Body of pancreas (tissue), 4 donors: ENCODE measurements around the gene CLBA1. TPM values are rescaled to one million over a fixed set of nuclear protein-coding genes. Genes with fewer than 3 reads are reported as not detected.

ENCODE experiments used
- ATAC-seq: fragments of 150-250 bp; one replicate; pipeline ENCODE4 v1.9.1; 2016
- DNase-seq, 4 donors: peaks; one replicate each; pipeline ENCODE4 v3.0.0-alpha.2; 2019
- H3K27ac ChIP-seq, 4 donors: fragments of 200-600 bp; sonication (generic); 1 replicate in 3 of 4; 2 replicates in 1 of 4; pipeline versions ENCODE4 v1.5.1 to v1.6.1; 2016 to 2019; ENCODE audit warnings: mild to moderate bottlenecking in 1 of 4, mixed read lengths in 1 of 4, moderate library complexity in 1 of 4
- H3K27me3 ChIP-seq, 2 donors: fragments of 200-600 bp; sonication (generic); one replicate each; pipeline ENCODE4 v1.6.0; 2016; ENCODE audit warnings: mild to moderate bottlenecking in 1 of 2
- H3K36me3 ChIP-seq, 2 donors: fragments of 200-600 bp; sonication (generic); replicated peaks in 1 of 2; 2 replicates each; pipeline ENCODE4 v1.5.1; 2016; ENCODE audit warnings: low read depth in 2 of 2; ENCODE audit not compliant: insufficient read depth in 1 of 2
- H3K4me1 ChIP-seq: fragments of 200-600 bp; sonication (generic); one replicate; pipeline ENCODE4 v1.6.0; 2016
- H3K4me3 ChIP-seq, 2 donors: fragments of 200-600 bp; sonication (generic); 1 replicate in 1 of 2; 2 replicates in 1 of 2; pipeline ENCODE4 v1.5.1; 2016 to 2019
- H3K9me3 ChIP-seq, 3 donors: fragments of 200-600 bp; sonication (generic); 1 replicate in 2 of 3; 2 replicates in 1 of 3; pipeline ENCODE4 v1.5.1; 2016
- POLR2A ChIP-seq, 3 donors: fragments of 450-650 bp; IDR thresholded peaks; one replicate each; pipeline ENCODE4 v1.6.1; 2016; ENCODE audit warnings: antibody characterized with exemption in 3 of 3, mild to moderate bottlenecking in 2 of 3
- WGBS, 2 donors: methylation state at CpG; one replicate each; pipeline ENCODE4 v1.1.5; 2017; 5-methylcytosine and 5-hydroxymethylcytosine counted together
- intact Hi-C: fragments of 100-400 bp; cut with DNase I; formaldehyde crosslinking; loops from one replicate; pipeline ENCODE4 v1.15.1; 2023
- total RNA-seq, 2 donors: library from RNA; depleted of rRNA; stranded (reverse); fragments of >200 nt; gene quantifications; one replicate each; pipeline ENCODE4 v1.1.0, GENCODE V29; 2016
- TF ChIP-seq, protein P1 (sequence below), 7 experiments: fragments of 450-650 bp in 4 of 7; fragments of 200-600 bp in 3 of 7; sonication (generic) in 3 of 7; IDR thresholded peaks; one replicate each; pipeline ENCODE4 v1.5.1; 2016 to 2019; ENCODE audit warnings: antibody characterized with exemption in 7 of 7

CLBA1 gene
- total RNA-seq, 2 donors from 2014 or later = 8.6 to 21.1 TPM

DNA sequence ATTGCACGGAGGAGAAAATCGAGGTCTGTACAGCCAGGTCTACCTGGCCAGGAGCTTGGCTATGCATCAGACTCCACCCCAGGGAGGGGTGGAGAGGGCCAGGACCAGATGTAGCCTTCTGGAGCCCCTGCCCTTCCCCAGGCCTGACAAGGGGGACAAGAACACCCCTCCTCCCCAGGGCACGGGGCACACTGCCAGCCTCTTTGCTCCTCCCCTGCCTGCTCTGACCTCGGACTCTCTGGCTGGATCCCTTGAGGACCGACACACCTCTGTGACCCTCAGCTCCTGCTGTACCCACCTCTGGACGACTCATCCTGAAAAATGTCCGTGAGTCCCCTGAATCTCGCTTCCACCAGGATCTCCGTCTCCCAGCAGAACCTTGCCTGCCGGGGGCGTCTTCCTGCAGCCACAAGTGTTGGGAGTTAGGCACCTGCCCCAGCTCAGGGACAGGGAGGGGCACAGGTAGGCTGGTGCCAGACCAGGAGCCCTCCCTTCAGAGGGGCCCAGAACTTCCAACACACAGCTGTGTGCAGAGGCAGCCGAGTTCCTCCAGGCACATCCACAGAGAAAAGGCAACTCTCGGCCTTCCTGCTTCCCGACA lies 29.2 kb upstream of the CLBA1 start:
- no peak for DNase-seq
- Histone ChIP-seq H3K9me3 (no peaks in the 10 kb centered on the region), H3K4me3 (no peak overlapping the region), H3K36me3 (no peaks in the 10 kb centered on the region), H3K27me3 (no peaks in the 10 kb centered on the region), H3K27ac (no peak overlapping the region), H3K4me1 (peaks cover 6% of the 10 kb centered on the region)
- TF ChIP-seq, protein P1, sequence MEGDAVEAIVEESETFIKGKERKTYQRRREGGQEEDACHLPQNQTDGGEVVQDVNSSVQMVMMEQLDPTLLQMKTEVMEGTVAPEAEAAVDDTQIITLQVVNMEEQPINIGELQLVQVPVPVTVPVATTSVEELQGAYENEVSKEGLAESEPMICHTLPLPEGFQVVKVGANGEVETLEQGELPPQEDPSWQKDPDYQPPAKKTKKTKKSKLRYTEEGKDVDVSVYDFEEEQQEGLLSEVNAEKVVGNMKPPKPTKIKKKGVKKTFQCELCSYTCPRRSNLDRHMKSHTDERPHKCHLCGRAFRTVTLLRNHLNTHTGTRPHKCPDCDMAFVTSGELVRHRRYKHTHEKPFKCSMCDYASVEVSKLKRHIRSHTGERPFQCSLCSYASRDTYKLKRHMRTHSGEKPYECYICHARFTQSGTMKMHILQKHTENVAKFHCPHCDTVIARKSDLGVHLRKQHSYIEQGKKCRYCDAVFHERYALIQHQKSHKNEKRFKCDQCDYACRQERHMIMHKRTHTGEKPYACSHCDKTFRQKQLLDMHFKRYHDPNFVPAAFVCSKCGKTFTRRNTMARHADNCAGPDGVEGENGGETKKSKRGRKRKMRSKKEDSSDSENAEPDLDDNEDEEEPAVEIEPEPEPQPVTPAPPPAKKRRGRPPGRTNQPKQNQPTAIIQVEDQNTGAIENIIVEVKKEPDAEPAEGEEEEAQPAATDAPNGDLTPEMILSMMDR (IDR thresholded peaks at IDR 0.05) = no peak
- TF ChIP-seq POLR2A (IDR thresholded peaks at IDR 0.05) = no peak
- WGBS, 2 donors = 76 to 96% methylated on average over 3 to 14 of the region's 14 CpGs
- no peak for ATAC-seq
- intact Hi-C loops = no loop called here

DNA sequence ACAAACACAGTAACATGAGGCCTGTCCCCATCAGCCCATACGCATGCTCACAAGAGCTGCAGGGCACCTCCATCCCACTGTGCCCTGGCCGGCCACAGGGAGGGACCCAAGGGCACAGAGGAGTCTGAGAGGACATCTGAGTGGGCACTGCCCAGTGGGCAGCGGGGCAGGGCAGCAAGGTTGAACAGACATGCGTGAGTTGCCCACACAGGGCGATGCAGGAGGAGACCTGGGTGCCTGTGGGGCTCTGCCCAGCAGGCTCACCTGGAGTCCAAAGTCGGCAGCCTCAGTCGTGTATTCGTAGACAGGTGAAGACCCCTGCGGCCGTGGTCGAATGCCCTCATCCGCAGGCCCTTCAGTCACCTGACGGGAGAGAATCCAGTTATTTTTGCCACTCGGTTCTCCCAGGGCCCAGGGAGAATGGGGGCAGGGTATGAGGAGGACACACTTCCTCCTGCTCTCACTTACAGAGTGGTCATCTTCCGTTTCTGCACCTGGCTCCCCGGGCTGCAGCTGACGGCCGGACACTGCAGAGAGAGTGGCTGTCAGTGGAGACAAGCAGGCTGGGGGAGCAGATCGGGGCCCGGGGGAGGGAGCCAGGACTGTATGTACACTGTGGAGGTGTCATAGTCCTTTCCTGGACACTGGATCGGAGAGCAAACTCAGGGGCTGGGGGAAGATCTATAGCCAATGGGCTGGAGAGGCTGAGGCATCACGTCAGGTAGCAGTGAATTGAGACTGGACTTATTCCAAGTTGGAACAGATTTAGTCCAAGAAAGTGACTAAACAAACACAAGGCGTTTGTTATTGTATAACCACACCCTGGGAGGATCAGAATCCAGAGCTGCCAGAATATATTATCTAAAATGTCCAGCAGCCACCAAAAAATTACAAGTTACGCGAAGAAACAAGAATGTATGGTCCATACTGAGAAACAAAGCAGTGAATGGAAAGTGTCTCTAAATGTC lies 28.2 kb upstream of the CLBA1 start:
- ATAC-seq = no peak
- intact Hi-C loops = no loop called here
- Histone ChIP-seq H3K4me1 (peaks cover 6% of the 10 kb centered on the region), H3K27ac (no peak overlapping the region), H3K4me3 (no peak overlapping the region), H3K27me3 (no peaks in the 10 kb centered on the region), H3K36me3 (no peaks in the 10 kb centered on the region), H3K9me3 (no peaks in the 10 kb centered on the region)
- TF ChIP-seq POLR2A (IDR thresholded peaks at IDR 0.05) = no peak
- TF ChIP-seq, protein P1 (IDR thresholded peaks at IDR 0.05) = no peak
- 32 to 54% methylated on average over 13 to 23 of the region's 25 CpGs for WGBS, 2 donors
- DNase-seq = no peak

DNA sequence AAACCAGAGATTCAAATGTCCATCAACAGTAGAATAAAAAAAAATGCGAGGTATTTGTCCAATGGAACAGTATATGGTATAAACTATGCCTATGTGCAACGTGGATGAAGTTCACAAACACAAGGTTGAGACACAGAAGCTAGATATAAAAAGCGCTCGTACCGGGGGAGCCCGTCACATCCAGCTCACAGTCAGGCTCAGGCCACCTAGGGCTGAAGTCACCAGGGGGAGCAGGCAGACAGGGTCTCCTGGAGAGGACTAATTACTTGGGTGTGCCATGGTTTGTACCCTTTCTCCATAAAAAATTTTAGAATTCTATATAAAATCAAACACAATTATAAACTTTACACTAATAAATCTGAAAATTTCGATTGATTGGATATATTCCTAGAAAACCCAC lies 21.0 kb upstream of the CLBA1 start:
- DNase-seq = no peak
- Histone ChIP-seq H3K4me1 (peaks cover 18% of the 10 kb centered on the region), H3K27ac (no peak overlapping the region), H3K4me3 (no peak overlapping the region), H3K36me3 (no peaks in the 10 kb centered on the region), H3K9me3 (no peaks in the 10 kb centered on the region), H3K27me3 (no peaks in the 10 kb centered on the region)
- 83 to 86% methylated on average over 7 of the region's 7 CpGs for WGBS, 2 donors
- intact Hi-C loops = no loop called here
- ATAC-seq = no peak
- TF ChIP-seq POLR2A (IDR thresholded peaks at IDR 0.05) = no peak
- TF ChIP-seq, protein P1 (IDR thresholded peaks at IDR 0.05) = no peak

DNA sequence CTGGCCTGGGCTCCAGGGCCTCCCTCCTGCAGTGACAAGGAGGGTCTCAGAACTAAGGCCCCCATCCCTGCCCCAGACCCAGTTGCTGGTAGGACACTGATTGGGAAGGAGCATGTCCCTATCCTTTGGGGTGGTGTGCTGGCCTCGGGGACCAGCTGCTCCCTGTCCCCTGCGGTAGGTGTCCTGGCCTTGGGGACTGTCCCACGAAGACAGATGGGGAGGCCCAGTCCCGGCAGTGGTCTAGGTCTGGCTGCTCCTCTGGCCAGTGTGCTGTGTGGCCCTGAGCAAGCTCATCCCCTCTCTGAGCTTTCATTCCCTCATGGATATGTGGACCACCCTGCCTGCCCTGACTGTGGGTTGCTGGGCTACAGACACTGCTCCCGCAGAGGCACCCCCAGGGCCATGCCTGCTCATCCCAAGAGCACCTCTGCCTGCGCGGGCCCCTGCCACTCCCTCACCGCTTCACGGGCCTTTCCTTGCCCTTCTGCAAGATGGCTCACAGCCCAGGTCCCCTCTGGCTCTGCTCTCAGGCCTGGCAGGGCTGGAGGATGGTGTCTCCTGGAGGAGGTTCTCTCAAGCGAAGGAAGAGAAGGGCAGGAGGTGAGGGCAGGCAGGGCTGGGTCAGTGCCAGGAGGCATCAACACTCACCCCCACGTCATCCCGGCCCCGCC lies 19.9 kb upstream of the CLBA1 start:
- WGBS, 2 donors = 68 to 76% methylated on average over 10 to 13 of the region's 13 CpGs
- no peak overlapping the region for H3K4me3 ChIP-seq
- intact Hi-C loops = no loop called here
- no peak overlapping the region for H3K27ac ChIP-seq
- TF ChIP-seq, protein P1 (IDR thresholded peaks at IDR 0.05) = no peak
- H3K36me3 ChIP-seq = no peaks in the 10 kb centered on the region
- peaks cover 18% of the 10 kb centered on the region for H3K4me1 ChIP-seq
- no peaks in the 10 kb centered on the region for H3K9me3 ChIP-seq
- ATAC-seq (no peak), DNase-seq (no peak)
- H3K27me3 ChIP-seq = no peaks in the 10 kb centered on the region
